ENCODE data around the gene RGS9. TPM values are rescaled to one million over a fixed set of nuclear protein-coding genes. Genes with fewer than 3 reads are reported as not detected.
"Not testable (repeated sequence)": the region's sequence is repeated elsewhere in the genome, so short reads cannot be mapped to it uniquely, and the experiment has no call there.

The RGS9 gene
- total RNA-seq, 3 donors from 2014 or later = 8.7 to 14.6 (median 13.3) TPM

GRCh38 chr17:65115839-65116238 is 21.3 kb upstream of the RGS9 start:
- Histone ChIP-seq H3K9me3 (no peaks in the 10 kb centered on the region), H3K36me3 (ENCODE audit: low read depth) (no peaks in the 10 kb centered on the region), H3K4me1 (ENCODE audit: low read depth) (no peaks in the 10 kb centered on the region), H3K4me3 (no peak overlapping the region)
- DNase-seq (no peak), ATAC-seq (no peak)
- intact Hi-C loops (cut with DNase I, micrococcal nuclease) = no loop called here
- TF ChIP-seq CTCF (IDR thresholded peaks at IDR 0.05) = no peak

- intact Hi-C loops (cut with DNase I, micrococcal nuclease); H3K4me1 ChIP-seq (ENCODE audit: low read depth); H3K9me3 ChIP-seq; ATAC-seq; DNase-seq; H3K36me3 ChIP-seq (ENCODE audit: low read depth); H3K4me3 ChIP-seq: not testable (repeated sequence)
Measured at GRCh38 chr17:65116515-65116914, 20.7 kb upstream of the RGS9 start.

- no peak overlapping the region for H3K4me3 ChIP-seq
- TF ChIP-seq CTCF (IDR thresholded peaks at IDR 0.05) = no peak
- ATAC-seq = no peak
- intact Hi-C loops (cut with DNase I, micrococcal nuclease) = no loop called here
- H3K36me3 ChIP-seq (ENCODE audit: low read depth) = no peaks in the 10 kb centered on the region
- no peaks in the 10 kb centered on the region for H3K9me3 ChIP-seq
- peaks cover 5% of the 10 kb centered on the region for H3K4me1 ChIP-seq (ENCODE audit: low read depth)
- DNase-seq = no peak
Measured at GRCh38 chr17:65117384-65118035, 19.7 kb upstream of the RGS9 start.

GRCh38 chr17:65121368-65121767 is 15.8 kb upstream of the RGS9 start:
- ATAC-seq (no peak), DNase-seq (no peak)
- no peak for TF ChIP-seq CTCF (IDR thresholded peaks at IDR 0.05)
- Histone ChIP-seq H3K4me3 (no peak overlapping the region), H3K9me3 (no peaks in the 10 kb centered on the region), H3K36me3 (ENCODE audit: low read depth) (no peaks in the 10 kb centered on the region), H3K4me1 (ENCODE audit: low read depth) (peaks cover 7% of the 10 kb centered on the region)
- intact Hi-C loops (cut with DNase I, micrococcal nuclease) = no loop called here

GRCh38 chr17:65121916-65122806 is 15.0 kb upstream of the RGS9 start:
- Histone ChIP-seq H3K36me3 (ENCODE audit: low read depth) (no peaks in the 10 kb centered on the region), H3K9me3 (no peaks in the 10 kb centered on the region), H3K4me1 (ENCODE audit: low read depth) (peaks cover 7% of the 10 kb centered on the region), H3K4me3 (no peak overlapping the region)
- ATAC-seq (peak; percentile 43), DNase-seq (peak in 1 of 3 donors; percentile 35)
- intact Hi-C loops (cut with DNase I, micrococcal nuclease) = no loop called here
- no peak for TF ChIP-seq CTCF (IDR thresholded peaks at IDR 0.05)
